Measurements from ENCODE around the gene ITPK1. TPM values are rescaled to one million over a fixed set of nuclear protein-coding genes. Genes with fewer than 3 reads are reported as not detected.

The ITPK1 gene
- total RNA-seq, 2 experiments from 2014 or later = 78.5 to 83.5 TPM

DNA sequence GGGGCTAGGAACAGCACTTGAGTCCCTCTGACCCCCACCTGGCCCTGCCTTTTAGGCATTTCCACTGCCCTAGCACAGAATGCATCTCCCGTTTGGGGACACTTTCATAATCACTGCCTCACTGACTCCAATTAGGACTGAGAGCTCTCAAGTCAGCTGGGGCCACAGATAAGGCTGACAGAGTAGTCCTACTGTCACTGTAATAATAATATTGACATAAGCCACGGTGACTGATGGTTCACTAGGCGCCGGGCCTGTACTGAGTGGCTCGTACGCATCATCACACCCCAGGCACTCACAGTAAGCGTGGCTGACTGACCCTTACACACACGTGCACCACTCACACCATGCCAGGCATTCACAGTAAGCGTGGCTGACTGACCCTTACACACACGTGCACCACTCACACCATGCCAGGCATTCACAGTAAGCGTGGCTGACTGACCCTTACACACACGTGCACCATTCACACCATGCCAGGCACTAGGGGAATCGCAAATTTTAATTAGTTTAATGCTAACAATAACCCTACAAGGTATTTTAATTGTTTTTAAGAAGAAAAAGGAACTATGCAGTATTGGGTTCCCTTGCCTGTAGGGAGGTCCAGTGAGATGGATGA is 105.1 kb downstream of the ITPK1 start:
- intact Hi-C loops (cut with micrococcal nuclease) = no loop called here
- H3K9me3 Mint-ChIP-seq = no peaks in the 10 kb centered on the region
- no peak overlapping the region for H3K27ac Mint-ChIP-seq
- no peaks in the 10 kb centered on the region for H3K27me3 Mint-ChIP-seq
- TF ChIP-seq, protein P1, sequence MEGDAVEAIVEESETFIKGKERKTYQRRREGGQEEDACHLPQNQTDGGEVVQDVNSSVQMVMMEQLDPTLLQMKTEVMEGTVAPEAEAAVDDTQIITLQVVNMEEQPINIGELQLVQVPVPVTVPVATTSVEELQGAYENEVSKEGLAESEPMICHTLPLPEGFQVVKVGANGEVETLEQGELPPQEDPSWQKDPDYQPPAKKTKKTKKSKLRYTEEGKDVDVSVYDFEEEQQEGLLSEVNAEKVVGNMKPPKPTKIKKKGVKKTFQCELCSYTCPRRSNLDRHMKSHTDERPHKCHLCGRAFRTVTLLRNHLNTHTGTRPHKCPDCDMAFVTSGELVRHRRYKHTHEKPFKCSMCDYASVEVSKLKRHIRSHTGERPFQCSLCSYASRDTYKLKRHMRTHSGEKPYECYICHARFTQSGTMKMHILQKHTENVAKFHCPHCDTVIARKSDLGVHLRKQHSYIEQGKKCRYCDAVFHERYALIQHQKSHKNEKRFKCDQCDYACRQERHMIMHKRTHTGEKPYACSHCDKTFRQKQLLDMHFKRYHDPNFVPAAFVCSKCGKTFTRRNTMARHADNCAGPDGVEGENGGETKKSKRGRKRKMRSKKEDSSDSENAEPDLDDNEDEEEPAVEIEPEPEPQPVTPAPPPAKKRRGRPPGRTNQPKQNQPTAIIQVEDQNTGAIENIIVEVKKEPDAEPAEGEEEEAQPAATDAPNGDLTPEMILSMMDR (IDR thresholded peaks at IDR 0.05) = no peak
- DNase-seq (no peak), ATAC-seq (no peak)
- ChIA-PET CTCF (no interaction called here), POLR2A (no interaction called here)
- H3K4me3 Mint-ChIP-seq = no peak overlapping the region
- peaks cover 32% of the 10 kb centered on the region for H3K4me1 Mint-ChIP-seq (ENCODE audit: low read depth)
- H3K36me3 Mint-ChIP-seq (ENCODE audit: low read depth) = peaks cover 4% of the 10 kb centered on the region

DNA sequence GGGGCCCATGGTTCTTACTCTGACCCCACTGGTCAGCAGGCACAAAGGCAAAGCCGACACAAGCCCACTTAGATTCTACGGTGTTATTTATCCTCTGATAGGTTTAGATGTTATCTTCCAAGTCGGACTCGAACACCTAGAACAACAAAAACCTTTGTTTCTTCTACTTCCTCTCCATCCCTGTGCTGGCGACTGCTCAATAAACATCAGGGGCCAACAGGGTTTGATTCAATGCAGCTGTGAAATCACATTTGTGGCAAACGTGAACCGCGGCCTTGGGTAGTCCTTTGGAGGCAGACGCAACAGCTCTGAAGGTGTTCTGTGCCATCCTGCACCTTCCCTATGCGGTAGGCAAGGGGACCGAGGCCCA is 105.6 kb downstream of the ITPK1 start:
- Mint-ChIP-seq H3K4me3 (no peak overlapping the region), H3K36me3 (ENCODE audit: low read depth) (peaks cover 4% of the 10 kb centered on the region), H3K27ac (no peak overlapping the region), H3K4me1 (ENCODE audit: low read depth) (peaks cover 30% of the 10 kb centered on the region), H3K9me3 (no peaks in the 10 kb centered on the region), H3K27me3 (no peaks in the 10 kb centered on the region)
- CTCF ChIA-PET = no interaction called here
- POLR2A ChIA-PET = no interaction called here
- TF ChIP-seq, protein P1 (IDR thresholded peaks at IDR 0.05) = no peak
- DNase-seq = no peak
- ATAC-seq = no peak
- intact Hi-C loops (cut with micrococcal nuclease) = no loop called here

DNA sequence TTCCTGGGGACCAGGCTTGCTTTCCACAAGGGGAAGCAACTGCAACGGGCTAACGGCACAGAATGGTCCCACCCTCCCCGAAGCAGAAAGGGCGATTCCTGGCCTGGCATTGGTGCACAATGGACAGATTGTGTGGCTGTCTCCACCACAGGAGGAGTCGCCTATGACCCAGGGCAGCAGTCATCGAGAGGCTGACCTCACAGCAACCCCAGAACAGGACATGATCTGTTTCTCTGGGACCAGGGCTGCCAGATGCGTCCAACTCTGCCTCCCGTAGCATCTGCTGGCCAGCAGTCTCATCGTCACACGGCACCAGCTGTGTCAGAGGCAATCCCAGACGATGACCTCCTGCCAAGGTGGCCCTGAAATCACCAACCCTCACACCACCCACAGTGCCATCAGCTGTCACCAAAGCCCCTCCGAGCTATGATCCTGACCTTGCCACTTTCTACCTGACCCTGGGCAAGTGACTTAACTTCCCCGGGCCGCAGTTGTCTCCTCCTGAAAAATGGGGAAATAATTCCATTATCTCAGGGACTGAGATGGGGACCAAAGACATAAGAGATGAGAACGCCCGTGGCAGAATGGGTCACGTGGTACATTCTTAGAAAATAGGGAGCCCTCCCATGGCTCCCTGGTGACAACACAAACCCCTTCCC is 106.1 kb downstream of the ITPK1 start:
- no peaks in the 10 kb centered on the region for H3K27me3 Mint-ChIP-seq
- CTCF ChIA-PET = no interaction called here
- intact Hi-C loops (cut with micrococcal nuclease) = no loop called here
- TF ChIP-seq, protein P1 (IDR thresholded peaks at IDR 0.05) = no peak
- DNase-seq = no peak
- H3K36me3 Mint-ChIP-seq (ENCODE audit: low read depth) = peaks cover 4% of the 10 kb centered on the region
- H3K4me3 Mint-ChIP-seq = no peak overlapping the region
- ATAC-seq = no peak
- no peak overlapping the region for H3K27ac Mint-ChIP-seq
- H3K9me3 Mint-ChIP-seq = no peaks in the 10 kb centered on the region
- H3K4me1 Mint-ChIP-seq (ENCODE audit: low read depth) = peaks cover 30% of the 10 kb centered on the region
- POLR2A ChIA-PET = no interaction called here

DNA sequence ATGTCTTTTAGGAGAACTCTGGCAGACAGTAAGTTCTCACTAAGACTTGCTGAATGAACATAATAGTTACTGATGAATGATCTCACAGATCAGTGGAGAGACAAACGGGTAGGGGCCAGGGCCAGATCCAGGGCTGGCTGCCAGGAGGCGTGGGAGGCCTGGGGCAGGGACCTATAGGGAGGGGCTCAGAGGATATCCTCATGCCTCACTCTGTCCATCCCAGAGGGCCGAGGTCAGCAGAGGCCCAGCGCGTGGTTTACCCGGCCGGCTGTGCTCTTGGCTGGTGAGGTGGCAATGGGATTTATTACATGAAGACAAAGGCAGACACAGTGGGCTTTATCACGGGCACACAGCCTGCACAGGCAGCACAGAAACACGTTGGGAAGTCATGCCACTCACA is 107.3 kb downstream of the ITPK1 start:
- ATAC-seq (no peak), DNase-seq (no peak)
- Mint-ChIP-seq H3K36me3 (ENCODE audit: low read depth) (peaks cover 4% of the 10 kb centered on the region), H3K27ac (no peak overlapping the region), H3K4me1 (ENCODE audit: low read depth) (peaks cover 25% of the 10 kb centered on the region), H3K27me3 (no peaks in the 10 kb centered on the region), H3K4me3 (no peak overlapping the region), H3K9me3 (no peaks in the 10 kb centered on the region)
- intact Hi-C loops (cut with micrococcal nuclease) = no loop called here
- ChIA-PET POLR2A (no interaction called here), CTCF (no interaction called here)
- TF ChIP-seq, protein P1 (IDR thresholded peaks at IDR 0.05) = no peak

DNA sequence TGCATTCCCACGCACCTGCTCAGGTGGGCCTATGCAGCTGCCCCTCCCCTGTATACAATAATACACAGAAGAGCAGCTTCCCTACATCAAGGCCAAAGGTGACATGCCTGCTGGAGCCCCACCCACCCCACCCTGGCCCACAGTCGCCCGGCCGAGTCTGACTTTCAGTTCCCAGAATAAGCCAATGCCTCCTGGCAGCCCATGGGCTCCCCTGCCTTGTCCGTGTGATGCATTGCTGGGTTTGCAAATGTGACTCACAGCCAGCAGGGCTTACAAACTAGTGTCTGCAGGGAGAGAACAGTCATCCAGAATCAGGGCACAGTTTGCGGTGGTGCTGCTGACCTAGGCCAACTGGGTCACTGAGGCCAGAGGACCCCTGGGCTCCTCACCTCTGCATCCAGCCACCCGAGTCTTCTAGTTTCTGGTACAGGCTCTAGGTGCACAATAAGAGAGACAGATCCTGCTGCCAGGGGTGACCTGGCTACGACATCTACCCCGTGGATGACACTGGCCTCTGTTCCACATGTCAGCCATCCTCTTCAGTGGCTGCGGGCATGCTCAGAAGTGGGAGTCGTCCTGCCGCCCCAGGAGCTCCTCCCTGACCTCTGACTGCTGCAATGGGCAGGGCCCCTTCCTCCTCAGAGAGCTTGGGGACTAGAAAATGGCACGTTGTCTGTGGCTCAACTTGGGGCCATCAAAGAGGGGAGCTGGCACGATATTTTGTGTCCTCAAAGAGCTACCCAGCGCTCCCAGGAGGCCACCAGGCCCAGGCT is 108.3 kb downstream of the ITPK1 start:
- ChIA-PET POLR2A (no interaction called here), CTCF (no interaction called here)
- no peak overlapping the region for H3K4me3 Mint-ChIP-seq
- peaks cover 4% of the 10 kb centered on the region for H3K36me3 Mint-ChIP-seq (ENCODE audit: low read depth)
- peaks cover 20% of the 10 kb centered on the region for H3K4me1 Mint-ChIP-seq (ENCODE audit: low read depth)
- intact Hi-C loops (cut with micrococcal nuclease) = no loop called here
- ATAC-seq = no peak
- H3K27ac Mint-ChIP-seq = no peak overlapping the region
- H3K27me3 Mint-ChIP-seq = no peaks in the 10 kb centered on the region
- no peaks in the 10 kb centered on the region for H3K9me3 Mint-ChIP-seq
- no peak for DNase-seq
- TF ChIP-seq, protein P1 (IDR thresholded peaks at IDR 0.05) = no peak
